ENCODE measurements around the gene PAQR3.
"Not testable (repeated sequence)": the region's sequence is repeated elsewhere in the genome, so short reads cannot be mapped to it uniquely, and the experiment has no call there.

The PAQR3 gene

DNA sequence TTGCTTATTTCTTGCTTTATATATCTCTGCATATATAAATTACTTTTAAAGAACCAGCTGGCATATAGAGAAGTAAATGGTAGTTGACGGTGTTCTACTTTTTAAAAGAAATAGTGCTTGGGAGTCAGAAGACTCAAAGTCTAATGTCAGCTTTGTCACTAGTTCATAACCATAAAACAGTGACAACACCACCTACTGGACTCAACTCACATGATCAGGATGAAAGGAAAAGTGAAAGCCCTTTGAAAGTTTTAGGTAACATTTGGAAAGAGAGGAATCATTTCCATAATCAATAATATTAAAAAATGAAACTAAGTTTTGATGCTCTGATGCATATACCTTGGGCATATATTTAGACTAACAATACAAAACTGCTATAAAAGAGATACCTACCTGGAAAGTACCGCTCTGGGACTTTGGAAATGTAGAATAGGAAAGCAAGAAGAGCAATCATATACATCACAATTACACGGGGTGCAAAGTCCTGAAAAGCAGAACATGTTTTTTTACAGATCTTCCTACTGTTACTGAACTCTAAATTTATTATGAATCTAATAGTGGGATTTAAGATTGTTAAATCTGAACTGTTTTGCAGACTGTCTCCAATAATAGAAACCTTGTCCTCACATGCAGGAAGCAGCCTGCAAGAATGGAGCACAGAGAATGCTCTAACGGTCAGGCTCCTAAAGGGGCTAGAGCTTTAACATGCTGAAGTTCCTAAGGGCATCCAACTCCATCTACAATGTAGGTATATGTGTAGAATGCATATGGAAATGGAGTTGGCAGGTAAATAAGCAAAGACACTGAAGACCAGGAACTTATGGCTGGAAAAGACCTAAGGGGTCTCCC is 15.6 kb downstream of the PAQR3 start:
- Histone ChIP-seq H3K4me3 (ENCODE audit: low read length) (no peak overlapping the region), H3K27ac (ENCODE audit: low read depth, low read length) (no peak overlapping the region), H3K27me3 (ENCODE audit: control insufficient read depth, insufficient read depth, low read length) (no peaks in the 10 kb centered on the region), H3K9ac (ENCODE audit: low read length) (no peak overlapping the region), H3K36me3 (ENCODE audit: control insufficient read depth, insufficient read depth, low read length) (no peaks in the 10 kb centered on the region), H3K4me1 (ENCODE audit: control insufficient read depth, insufficient read depth, low read length) (no peaks in the 10 kb centered on the region)

DNA sequence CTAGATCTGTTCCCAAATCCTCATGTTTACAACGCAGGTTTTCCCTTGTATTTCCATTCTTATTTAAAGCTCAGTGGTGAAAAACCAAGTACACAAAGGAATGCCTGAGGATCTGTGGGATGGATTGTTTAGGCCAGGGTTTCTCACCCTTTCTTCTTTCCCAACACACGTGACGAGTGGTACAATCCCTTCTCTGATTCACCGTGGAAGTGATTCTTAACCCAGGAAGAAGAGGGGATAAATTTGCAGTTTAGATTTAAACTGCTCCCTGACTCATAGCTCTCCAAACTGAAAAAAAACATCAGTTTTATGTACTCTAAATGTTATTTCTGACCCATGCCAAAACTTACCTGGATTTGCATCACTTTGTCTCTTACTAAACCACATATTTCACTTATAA is 17.0 kb downstream of the PAQR3 start:
- no peaks in the 10 kb centered on the region for H3K27me3 ChIP-seq (ENCODE audit: control insufficient read depth, insufficient read depth, low read length)
- no peak overlapping the region for H3K9ac ChIP-seq (ENCODE audit: low read length)
- H3K4me1 ChIP-seq (ENCODE audit: control insufficient read depth, insufficient read depth, low read length): no peaks in the 10 kb centered on the region
- no peaks in the 10 kb centered on the region for H3K36me3 ChIP-seq (ENCODE audit: control insufficient read depth, insufficient read depth, low read length)
- H3K27ac ChIP-seq (ENCODE audit: low read depth, low read length): no peak overlapping the region
- H3K4me3 ChIP-seq (ENCODE audit: low read length): no peak overlapping the region

DNA sequence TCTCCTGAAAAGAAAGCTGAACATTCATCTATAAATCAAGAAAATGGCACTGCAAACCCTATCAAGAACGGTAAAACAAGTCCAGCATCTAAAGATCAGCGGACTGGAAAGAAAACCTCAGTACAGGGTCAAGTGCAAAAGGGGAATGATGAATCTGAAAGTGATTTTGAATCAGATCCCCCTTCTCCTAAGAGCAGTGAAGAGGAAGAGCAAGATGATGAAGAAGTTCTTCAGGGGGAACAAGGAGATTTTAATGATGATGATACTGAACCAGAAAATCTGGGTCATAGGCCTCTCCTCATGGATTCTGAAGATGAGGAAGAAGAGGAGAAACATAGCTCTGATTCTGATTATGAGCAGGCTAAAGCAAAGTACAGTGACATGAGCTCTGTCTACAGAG is 28.6 kb downstream of the PAQR3 start:
- H3K36me3 ChIP-seq (ENCODE audit: control insufficient read depth, insufficient read depth, low read length): peaks cover 3% of the 10 kb centered on the region
- no peak overlapping the region for H3K9ac ChIP-seq (ENCODE audit: low read length)
- no peak overlapping the region for H3K4me3 ChIP-seq (ENCODE audit: low read length)
- H3K4me1 ChIP-seq (ENCODE audit: control insufficient read depth, insufficient read depth, low read length): no peaks in the 10 kb centered on the region
- H3K27ac ChIP-seq (ENCODE audit: low read depth, low read length): no peak overlapping the region
- H3K27me3 ChIP-seq (ENCODE audit: control insufficient read depth, insufficient read depth, low read length): no peaks in the 10 kb centered on the region

DNA sequence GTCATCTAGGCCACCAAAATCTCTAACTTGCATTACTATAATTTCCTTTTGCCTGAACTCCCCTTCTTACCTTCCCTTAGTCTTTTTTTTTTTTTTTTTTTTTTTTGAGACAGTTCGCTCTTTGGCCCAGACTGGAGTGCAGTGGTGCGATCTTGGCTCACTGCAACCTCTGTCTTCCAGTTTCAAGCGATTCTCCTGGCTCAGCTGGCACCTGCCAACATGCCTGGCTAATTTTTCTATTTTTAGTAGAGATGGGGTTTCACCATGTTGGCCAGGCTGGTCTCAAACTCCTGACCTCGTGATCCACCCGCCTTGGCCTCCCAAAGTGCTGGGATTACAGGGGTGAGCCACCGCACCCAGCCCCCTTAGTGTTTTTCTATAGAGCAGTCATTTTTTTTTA is 30.3 kb downstream of the PAQR3 start:
- H3K36me3 ChIP-seq (ENCODE audit: control insufficient read depth, insufficient read depth, low read length); H3K4me3 ChIP-seq (ENCODE audit: low read length); H3K9ac ChIP-seq (ENCODE audit: low read length); H3K27ac ChIP-seq (ENCODE audit: low read depth, low read length); H3K27me3 ChIP-seq (ENCODE audit: control insufficient read depth, insufficient read depth, low read length); H3K4me1 ChIP-seq (ENCODE audit: control insufficient read depth, insufficient read depth, low read length): not testable (repeated sequence)

DNA sequence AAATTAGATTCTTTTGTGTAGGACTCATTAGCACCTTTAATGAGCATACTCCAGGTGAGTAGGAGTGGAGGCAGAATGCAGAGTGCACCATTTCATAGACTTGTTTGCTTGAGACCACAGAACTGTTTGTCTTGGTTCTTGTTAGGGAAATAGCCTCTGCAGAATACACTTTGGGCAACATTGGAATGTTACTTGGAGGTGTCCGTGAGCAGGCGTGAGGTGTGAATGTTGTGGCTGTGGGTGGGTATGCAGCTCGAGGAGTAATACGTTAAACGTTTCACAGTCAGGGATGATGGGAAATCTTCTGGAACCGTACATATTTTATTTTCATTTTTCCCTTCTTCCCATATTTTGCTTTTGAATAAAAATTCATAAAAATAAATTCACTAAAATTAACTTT is 31.6 kb downstream of the PAQR3 start:
- Histone ChIP-seq H3K36me3 (ENCODE audit: control insufficient read depth, insufficient read depth, low read length) (peaks cover 3% of the 10 kb centered on the region), H3K9ac (ENCODE audit: low read length) (no peak overlapping the region), H3K27ac (ENCODE audit: low read depth, low read length) (no peak overlapping the region), H3K27me3 (ENCODE audit: control insufficient read depth, insufficient read depth, low read length) (no peaks in the 10 kb centered on the region), H3K4me3 (ENCODE audit: low read length) (no peak overlapping the region), H3K4me1 (ENCODE audit: control insufficient read depth, insufficient read depth, low read length) (no peaks in the 10 kb centered on the region)

DNA sequence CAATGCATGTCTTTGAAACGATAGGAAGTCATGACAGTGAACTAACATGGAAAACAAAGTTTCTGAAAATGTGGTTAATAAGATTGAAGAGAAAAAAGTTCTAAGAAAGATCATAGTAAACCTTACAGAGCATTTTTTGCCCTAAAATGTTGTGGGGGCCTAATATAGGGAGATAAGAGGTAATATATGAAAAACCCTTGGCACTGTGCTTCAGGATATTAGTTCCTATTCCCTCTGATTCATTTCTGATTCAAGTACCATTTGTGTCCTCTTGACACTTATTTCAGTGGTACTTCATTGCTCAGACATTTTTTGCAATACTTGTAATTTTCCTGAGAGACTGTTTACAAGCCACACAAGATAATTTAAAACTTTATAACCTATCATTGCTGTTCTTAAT is 35.1 kb downstream of the PAQR3 start:
- Histone ChIP-seq H3K4me1 (ENCODE audit: control insufficient read depth, insufficient read depth, low read length) (no peaks in the 10 kb centered on the region), H3K4me3 (ENCODE audit: low read length) (no peak overlapping the region), H3K9ac (ENCODE audit: low read length) (no peak overlapping the region), H3K36me3 (ENCODE audit: control insufficient read depth, insufficient read depth, low read length) (no peaks in the 10 kb centered on the region), H3K27me3 (ENCODE audit: control insufficient read depth, insufficient read depth, low read length) (no peaks in the 10 kb centered on the region), H3K27ac (ENCODE audit: low read depth, low read length) (no peak overlapping the region)

DNA sequence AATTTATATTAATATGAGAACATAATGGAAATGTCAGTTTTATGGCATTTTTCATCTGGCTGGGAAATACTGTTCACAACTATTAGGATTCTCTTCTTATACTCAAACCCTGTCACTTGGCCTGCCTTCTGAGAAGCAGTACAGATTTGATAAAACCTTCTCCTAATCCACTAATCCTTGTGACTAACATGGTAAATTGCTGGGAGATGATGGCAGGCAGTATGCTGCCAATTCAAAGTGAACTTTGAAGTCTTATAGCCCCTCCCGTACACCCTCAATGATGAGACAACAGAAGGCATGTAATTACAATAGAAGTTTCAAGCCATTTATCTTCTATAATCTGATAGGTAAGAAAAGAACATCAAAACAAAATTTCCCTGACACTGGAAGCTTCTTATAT is 36.9 kb downstream of the PAQR3 start:
- no peak overlapping the region for H3K27ac ChIP-seq (ENCODE audit: low read depth, low read length)
- H3K36me3 ChIP-seq (ENCODE audit: control insufficient read depth, insufficient read depth, low read length): no peaks in the 10 kb centered on the region
- no peak overlapping the region for H3K9ac ChIP-seq (ENCODE audit: low read length)
- no peaks in the 10 kb centered on the region for H3K4me1 ChIP-seq (ENCODE audit: control insufficient read depth, insufficient read depth, low read length)
- H3K27me3 ChIP-seq (ENCODE audit: control insufficient read depth, insufficient read depth, low read length): no peaks in the 10 kb centered on the region
- no peak overlapping the region for H3K4me3 ChIP-seq (ENCODE audit: low read length)

DNA sequence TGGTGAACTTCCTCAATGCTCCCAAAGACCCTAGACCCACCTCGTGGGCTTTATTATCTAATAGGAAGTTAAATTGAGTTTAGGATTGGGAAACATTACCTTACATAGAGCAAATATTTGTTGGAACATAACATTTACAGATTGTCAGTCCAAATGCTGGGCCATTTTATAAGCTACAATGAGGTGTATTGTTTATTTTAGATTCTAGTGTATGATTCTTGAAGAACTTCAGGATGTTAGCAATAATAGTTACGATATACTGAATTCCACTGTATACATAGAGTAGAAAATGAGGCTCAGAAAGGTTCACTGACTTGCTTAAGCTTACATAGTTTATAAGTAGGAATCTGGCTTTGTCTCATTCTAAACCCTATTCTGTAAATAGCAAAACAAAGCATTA is 37.4 kb downstream of the PAQR3 start:
- H3K27ac ChIP-seq (ENCODE audit: low read depth, low read length): no peak overlapping the region

DNA sequence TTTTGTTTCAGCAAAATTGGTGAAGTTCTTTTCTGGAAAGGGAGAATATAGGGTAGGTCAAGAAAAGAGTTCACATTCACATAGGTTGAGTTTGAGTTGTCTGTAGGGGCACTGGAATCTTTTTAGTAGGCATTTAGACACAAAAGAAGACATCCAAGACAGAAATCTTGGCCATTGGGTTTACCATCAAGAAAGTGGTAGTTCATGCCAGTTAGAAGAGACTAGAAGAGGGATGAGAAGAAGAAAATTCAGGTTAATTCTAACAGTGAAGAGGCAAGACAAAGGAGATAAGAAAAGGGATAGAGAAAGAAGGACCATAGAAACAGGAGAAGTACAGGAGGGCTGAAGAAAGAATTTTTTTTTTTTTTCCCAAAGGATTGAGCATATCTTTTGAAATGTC is 39.9 kb downstream of the PAQR3 start:
- H3K4me3 ChIP-seq (ENCODE audit: low read length): no peak overlapping the region
- no peak overlapping the region for H3K27ac ChIP-seq (ENCODE audit: low read depth, low read length)
- H3K4me1 ChIP-seq (ENCODE audit: control insufficient read depth, insufficient read depth, low read length): no peaks in the 10 kb centered on the region
- no peak overlapping the region for H3K9ac ChIP-seq (ENCODE audit: low read length)
- no peaks in the 10 kb centered on the region for H3K27me3 ChIP-seq (ENCODE audit: control insufficient read depth, insufficient read depth, low read length)
- no peaks in the 10 kb centered on the region for H3K36me3 ChIP-seq (ENCODE audit: control insufficient read depth, insufficient read depth, low read length)

More for the DNA sequence above, 37.4 kb downstream of the PAQR3 start:
- H3K9ac ChIP-seq (ENCODE audit: low read length): no peak overlapping the region
- no peaks in the 10 kb centered on the region for H3K4me1 ChIP-seq (ENCODE audit: control insufficient read depth, insufficient read depth, low read length)
- H3K36me3 ChIP-seq (ENCODE audit: control insufficient read depth, insufficient read depth, low read length): no peaks in the 10 kb centered on the region
- H3K27me3 ChIP-seq (ENCODE audit: control insufficient read depth, insufficient read depth, low read length): no peaks in the 10 kb centered on the region
- H3K4me3 ChIP-seq (ENCODE audit: low read length): no peak overlapping the region

DNA sequence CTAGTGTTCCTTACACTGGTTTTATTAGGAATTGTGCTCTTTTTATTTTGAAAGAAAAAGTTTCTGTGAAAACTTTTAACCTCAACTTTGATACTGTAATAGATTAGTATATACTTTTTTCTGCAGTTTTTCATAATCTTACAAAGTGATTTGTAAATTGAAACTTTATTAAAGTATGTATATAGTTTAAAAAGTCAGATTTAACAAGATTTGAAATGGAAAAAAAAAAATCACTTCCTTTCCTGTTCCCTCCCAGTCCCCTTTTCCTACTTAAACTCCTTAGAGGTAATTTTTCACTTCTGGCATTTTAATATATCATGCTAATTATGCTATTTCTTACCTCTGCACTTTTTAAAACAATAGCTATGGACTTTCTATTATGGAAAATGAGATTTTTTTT is 49.3 kb downstream of the PAQR3 start:
- Histone ChIP-seq H3K4me1 (ENCODE audit: control insufficient read depth, insufficient read depth, low read length) (no peaks in the 10 kb centered on the region), H3K27ac (ENCODE audit: low read depth, low read length) (no peak overlapping the region), H3K27me3 (ENCODE audit: control insufficient read depth, insufficient read depth, low read length) (no peaks in the 10 kb centered on the region), H3K9ac (ENCODE audit: low read length) (no peak overlapping the region), H3K36me3 (ENCODE audit: control insufficient read depth, insufficient read depth, low read length) (peaks cover 3% of the 10 kb centered on the region), H3K4me3 (ENCODE audit: low read length) (no peak overlapping the region)

DNA sequence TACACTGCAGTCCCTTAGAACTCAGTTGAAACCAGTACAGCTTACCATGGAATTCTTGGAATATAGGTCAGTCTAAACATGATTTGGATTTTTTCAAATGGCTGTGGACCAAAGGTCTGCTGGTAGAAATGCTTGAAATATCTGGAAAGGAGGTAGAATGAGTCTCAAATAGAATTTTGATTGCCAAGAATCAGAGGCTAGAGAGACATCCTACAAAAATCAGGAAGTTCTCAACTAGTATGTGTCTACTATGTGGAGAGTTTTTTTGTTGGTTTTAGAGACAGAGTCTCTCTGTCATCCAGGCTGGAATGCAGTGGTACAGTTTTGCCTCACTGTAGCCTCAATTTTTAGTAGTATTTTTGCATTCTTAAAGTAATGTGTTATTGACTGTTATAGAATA is 53.6 kb downstream of the PAQR3 start:
- Histone ChIP-seq H3K27ac (ENCODE audit: low read depth, low read length) (no peak overlapping the region), H3K4me3 (ENCODE audit: low read length) (no peak overlapping the region), H3K27me3 (ENCODE audit: control insufficient read depth, insufficient read depth, low read length) (no peaks in the 10 kb centered on the region), H3K9ac (ENCODE audit: low read length) (no peak overlapping the region), H3K36me3 (ENCODE audit: control insufficient read depth, insufficient read depth, low read length) (peaks cover 3% of the 10 kb centered on the region), H3K4me1 (ENCODE audit: control insufficient read depth, insufficient read depth, low read length) (no peaks in the 10 kb centered on the region)

DNA sequence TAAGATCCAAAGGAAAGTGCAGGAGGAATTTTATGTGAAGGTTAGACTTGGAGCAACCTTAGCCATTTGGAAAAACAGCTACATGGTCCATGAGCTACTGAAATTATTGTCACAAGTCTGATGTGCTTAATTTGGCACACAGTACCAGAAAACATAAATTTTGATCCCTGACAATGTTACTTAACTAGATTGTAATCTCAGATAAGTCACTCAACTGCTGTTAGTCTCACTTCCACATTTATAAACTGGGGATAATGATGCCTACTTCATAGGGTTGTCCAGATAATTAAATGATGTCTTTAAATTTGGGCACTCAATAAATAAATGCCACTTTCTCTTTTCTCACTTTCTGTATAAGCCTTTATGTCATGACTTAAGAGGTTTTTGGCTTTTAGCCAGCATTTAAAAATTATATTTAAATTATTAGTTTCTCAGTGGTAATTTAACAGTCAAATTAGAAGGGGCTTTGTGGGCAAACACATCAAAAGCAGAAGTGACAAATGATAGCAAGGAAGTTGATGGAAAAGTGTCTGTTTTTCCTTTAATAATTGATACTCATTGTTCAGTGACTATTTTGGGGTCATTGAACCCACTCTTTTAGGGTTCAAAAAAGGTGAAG is 58.3 kb downstream of the PAQR3 start:
- H3K27ac ChIP-seq (ENCODE audit: low read depth, low read length): no peak overlapping the region
- H3K9ac ChIP-seq (ENCODE audit: low read length): no peak overlapping the region
- H3K27me3 ChIP-seq (ENCODE audit: control insufficient read depth, insufficient read depth, low read length): no peaks in the 10 kb centered on the region
- H3K4me3 ChIP-seq (ENCODE audit: low read length): no peak overlapping the region
- peaks cover 5% of the 10 kb centered on the region for H3K36me3 ChIP-seq (ENCODE audit: control insufficient read depth, insufficient read depth, low read length)
- H3K4me1 ChIP-seq (ENCODE audit: control insufficient read depth, insufficient read depth, low read length): no peaks in the 10 kb centered on the region

DNA sequence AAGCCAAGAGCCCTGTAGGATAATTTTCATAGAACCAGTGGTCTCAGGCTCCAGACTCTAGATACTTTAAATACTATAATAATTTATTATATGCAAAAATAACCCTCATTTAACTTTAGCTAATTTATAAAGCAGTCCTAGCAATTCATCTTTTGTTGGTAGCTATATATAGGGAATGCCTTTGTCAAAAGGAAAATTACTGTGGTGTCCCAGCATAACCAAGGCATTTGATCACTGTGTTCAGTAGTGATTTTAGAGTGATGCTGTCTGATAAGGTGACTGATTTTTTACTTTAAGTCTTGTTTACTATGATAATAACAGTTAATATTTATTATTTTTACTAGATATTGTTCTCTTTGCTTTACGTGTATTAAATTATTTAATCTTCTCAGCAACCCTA is 61.2 kb downstream of the PAQR3 start:
- H3K27ac ChIP-seq (ENCODE audit: low read depth, low read length): no peak overlapping the region
- peaks cover 13% of the 10 kb centered on the region for H3K36me3 ChIP-seq (ENCODE audit: control insufficient read depth, insufficient read depth, low read length)

More for the DNA sequence above, 61.2 kb downstream of the PAQR3 start:
- Histone ChIP-seq H3K9ac (ENCODE audit: low read length) (no peak overlapping the region), H3K4me1 (ENCODE audit: control insufficient read depth, insufficient read depth, low read length) (no peaks in the 10 kb centered on the region), H3K4me3 (ENCODE audit: low read length) (no peak overlapping the region), H3K27me3 (ENCODE audit: control insufficient read depth, insufficient read depth, low read length) (no peaks in the 10 kb centered on the region)

Data from rectal smooth muscle tissue (tissue), 1 donor.